Stimulated activated CD8-positive, alpha-beta memory T cell treated with anti-CD3 and anti-CD28 coated beads, Interleukin-12 subunit alpha, Interleukin-12 subunit beta, amount 100 ng/mL, for 4 hours (primary cell): ENCODE results near the gene SLC38A5.
"Not testable (repeated sequence)": the region's sequence is repeated elsewhere in the genome, so short reads cannot be mapped to it uniquely, and the experiment has no call there.

Experiments
- DNase-seq: peaks from one replicate; pipeline ENCODE4 v3.0.0-alpha.2; 2020; ENCODE audit warnings: low read depth

The SLC38A5 gene

DNA sequence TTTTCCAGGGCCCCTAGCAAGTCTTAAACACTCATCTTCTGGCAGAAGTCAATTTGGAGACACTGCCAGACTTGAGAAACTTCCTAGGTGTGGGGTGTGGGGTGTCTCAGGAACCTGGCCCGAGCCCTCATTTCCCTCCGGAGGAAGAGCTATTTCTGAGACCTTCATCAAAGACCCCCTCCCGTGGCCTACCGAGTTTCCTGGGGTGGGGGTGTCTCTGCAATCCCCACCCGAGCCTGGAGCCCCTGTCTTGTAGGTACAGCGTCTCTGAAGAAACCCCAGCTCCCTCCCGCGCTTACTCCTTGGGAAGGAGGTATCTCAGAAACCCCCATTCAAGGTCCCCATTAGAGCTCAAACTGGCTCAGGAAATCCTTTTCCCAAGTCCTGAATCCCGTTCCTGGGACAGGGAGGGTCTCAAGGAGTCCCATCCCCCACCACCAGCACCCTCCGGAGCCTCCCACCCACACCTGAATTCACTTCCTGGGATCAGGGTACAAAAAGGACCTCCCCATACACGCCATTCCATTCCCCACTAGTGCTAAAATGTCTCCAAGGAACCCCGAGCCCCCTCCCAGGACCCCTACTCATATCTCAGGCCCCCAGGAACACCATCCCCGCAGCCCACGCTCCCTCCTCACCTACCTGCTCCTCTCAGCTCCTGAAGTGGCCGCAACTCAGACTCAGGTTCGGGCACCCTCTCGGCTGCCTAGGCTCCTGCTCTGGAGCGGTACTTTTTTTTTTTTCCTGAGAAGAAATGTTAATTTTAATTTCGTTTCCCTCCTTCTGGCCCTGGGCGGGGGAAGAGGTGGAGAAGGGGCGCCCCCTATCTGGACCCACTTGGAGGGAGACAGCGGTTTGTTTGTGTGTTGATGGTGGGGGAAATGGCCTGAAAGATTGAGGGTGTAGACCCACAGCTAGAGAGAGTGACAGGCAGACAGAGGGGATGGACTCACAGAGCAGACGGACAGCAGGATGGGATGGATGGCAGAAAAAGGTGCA is 1.1 kb downstream of the SLC38A5 start:
- peak; percentile 17 for DNase-seq

DNA sequence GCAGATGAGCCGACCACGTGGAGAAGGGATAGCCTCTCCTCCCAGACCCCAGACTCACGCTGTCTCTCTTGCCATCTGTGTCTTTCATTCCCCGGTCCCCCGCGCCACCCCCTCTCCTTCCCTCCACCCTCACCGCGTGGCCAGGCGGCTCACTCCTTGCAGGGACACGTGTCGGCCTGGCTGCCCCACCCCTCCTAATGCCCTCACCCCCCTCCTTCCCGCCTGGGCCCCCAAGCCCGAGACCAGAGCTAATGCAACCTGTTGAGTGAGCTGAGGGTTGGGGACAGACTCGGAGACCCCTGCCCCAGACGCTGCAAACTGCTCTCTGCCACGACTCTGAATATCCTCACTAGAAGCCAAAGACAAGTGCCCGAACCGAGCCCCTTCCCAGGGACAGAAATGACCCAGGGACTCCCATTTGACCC is 1.8 kb downstream of the SLC38A5 start:
- peak; percentile 28 for DNase-seq

GRCh38 chrX:48467281-48467761 is 2.7 kb downstream of the SLC38A5 start:
- no peak for DNase-seq

- no peak for DNase-seq
Observed at GRCh38 chrX:48466696-48467095, 3.4 kb downstream of the SLC38A5 start.

- DNase-seq = no peak
Observed at GRCh38 chrX:48465336-48465933, 4.6 kb downstream of the SLC38A5 start.

DNA sequence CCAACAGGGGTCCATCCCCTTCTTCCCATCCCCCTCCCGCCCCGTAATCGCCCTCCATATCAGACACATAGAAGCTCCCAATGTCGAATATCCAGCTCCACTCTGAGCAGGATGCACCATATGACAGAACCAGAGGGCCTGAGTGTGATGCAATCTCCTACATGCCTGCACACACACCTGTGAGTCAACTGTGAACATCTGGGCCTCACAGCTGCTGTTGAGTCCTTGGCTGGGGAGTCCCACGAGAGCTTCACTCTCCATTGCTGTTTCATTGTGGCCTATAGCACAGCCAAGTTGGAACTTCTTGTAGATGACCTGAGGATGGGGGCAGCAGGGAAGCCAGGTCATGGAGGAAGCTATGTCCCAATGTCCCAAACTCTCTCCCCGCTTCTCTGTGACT is 8.2 kb downstream of the SLC38A5 start:
- no peak for DNase-seq

DNA sequence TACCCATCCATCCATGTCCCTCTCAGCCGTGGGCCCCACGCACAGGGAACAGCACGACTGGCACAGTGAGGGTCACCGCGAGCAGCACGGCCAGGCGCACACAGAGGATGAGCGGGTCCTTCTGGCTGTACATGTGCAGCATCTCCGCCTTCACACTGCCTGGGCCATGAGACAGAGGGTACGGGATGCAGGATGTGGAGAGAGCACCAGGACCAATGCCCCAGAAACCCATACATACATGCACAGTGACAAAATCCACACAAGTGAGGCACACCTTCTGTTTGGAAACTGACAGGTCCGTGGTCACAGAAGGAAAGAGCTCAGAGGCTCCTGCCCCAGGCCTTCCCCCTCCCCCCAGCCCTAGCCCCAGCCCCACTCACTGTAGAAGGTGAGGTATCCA is 9.5 kb downstream of the SLC38A5 start:
- no peak for DNase-seq

- no peak for DNase-seq
Observed at GRCh38 chrX:48460031-48460430, 10.0 kb downstream of the SLC38A5 start.

GRCh38 chrX:48459483-48459882 is 10.6 kb downstream of the SLC38A5 start:
- no peak for DNase-seq

DNA sequence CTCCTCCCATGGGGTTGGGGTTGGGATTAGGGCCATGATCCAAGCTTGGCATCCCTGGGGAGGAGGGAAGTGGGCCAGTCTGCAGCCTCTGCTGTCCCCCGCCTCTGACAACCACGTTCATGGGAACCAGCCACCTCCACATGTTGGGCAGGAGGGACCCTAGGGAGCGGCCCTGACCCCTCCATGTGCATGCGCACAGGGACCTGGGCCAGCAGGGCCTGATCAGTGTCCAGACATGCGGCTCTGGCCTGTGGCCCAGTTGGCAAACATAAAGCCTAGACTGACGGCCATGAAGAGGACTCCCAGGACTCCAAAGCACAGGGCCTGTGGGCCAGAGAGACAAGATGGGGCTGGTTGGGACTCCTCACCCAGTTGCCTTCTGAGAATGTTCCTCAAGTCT is 11.3 kb downstream of the SLC38A5 start:
- DNase-seq = no peak

GRCh38 chrX:48456628-48457331 is 13.3 kb downstream of the SLC38A5 start:
- no peak for DNase-seq

DNA sequence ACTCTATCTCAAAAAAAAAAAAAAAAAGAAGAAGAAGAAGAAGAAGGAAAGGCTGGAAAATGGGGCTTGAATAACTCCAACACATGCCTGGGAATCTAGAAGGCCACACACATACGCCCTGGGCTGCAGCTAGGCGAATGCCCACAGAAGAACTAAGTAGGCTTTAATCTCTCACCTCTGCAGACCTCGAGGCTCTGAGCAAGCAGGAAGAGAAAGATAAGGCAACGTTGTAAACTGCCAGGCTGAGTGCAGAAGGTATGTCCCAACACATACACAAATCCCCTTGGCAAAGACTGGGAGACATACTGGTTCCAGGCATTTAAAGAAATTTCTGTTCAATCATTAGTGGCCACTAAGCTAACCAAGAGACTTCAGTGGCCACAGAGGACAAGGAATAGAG is 18.4 kb downstream of the SLC38A5 start:
- DNase-seq = no peak

GRCh38 chrX:48450076-48450475 is 20.0 kb downstream of the SLC38A5 start:
- no peak for DNase-seq

- DNase-seq = not testable (repeated sequence)
Observed at GRCh38 chrX:48447201-48447600, 22.9 kb downstream of the SLC38A5 start.

GRCh38 chrX:48433713-48434112 is 36.3 kb downstream of the SLC38A5 start:
- DNase-seq = not testable (repeated sequence)

DNA sequence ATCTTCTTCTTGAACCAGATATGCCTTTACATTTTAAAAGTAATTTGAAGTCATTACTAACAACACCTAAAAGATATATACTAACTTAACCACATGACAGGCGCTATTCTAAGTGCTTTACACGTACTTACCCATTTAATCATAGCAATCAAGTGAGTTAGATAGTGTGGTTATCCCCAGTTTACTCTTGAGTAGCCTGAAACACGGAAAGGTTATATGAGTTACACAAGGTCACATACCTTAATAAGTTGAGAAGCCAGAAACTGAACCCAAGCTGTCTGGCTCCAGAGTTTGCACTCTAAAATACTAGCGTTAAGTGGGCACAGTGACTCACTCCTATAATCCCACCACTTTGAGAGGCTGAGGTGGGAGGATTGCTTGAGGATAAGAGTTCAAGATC is 39.9 kb downstream of the SLC38A5 start:
- DNase-seq = not testable (repeated sequence)

- not testable (repeated sequence) for DNase-seq
Observed at GRCh38 chrX:48429606-48430005, 40.5 kb downstream of the SLC38A5 start.

GRCh38 chrX:48427027-48427716 is 42.9 kb downstream of the SLC38A5 start:
- DNase-seq = not testable (repeated sequence)

DNA sequence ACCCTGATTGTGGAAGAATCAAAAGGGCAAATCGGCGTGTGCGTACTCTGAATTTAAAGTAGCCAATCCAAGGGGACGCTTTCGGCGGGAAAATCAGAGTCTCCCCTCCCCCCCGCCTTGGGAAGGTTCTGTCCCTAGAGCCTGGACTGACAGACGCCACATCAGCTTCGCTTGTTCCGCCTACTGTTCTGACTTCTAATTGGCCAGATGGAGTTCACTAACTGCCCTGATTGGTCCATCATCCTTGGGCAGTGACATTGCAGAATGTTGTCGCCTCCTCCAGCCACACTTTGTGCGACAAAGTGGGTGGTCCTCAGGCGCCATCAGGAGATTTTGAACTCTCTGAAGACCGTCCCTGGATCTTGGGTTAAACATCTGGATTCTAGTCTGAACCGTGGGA is 58.2 kb downstream of the SLC38A5 start, which contains the start of gene SSX4B:
TSS of gene SSX4B (minus strand) at position 101 of the 400 bp plus-strand sequence. CDS start 588 bp downstream, outside the sequence.
- DNase-seq = not testable (repeated sequence)
